ENCODE data around the gene DYRK2.

DYRK2 gene

DNA sequence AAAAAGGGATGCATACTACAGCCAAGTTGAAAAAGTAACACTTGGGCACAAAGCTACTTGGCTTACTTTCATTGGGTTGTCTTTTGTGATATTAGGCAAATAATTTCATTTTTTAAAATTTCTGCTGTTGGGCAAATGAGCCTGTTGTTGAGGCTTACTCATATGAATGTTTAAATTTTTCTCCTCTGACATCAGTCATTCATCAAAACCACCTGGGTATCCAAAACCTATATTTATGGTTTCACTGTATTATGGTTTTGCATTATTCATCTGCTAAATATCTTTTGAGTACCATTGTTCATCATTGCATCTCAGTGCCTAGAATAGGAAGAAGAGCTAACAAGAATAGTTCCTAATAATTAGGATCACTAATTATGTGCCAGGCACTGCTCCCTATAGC, 28.1 kb downstream of the DYRK2 start:
- TF ChIP-seq EZH2 (optimal IDR thresholded peaks at IDR 0.05; ENCODE audit: low read depth, low read length) (no peak), EZH2phosphoT487 (IDR thresholded peaks at IDR 0.05; ENCODE audit: low read length) (no peak)
- TF ChIP-seq, protein P1, sequence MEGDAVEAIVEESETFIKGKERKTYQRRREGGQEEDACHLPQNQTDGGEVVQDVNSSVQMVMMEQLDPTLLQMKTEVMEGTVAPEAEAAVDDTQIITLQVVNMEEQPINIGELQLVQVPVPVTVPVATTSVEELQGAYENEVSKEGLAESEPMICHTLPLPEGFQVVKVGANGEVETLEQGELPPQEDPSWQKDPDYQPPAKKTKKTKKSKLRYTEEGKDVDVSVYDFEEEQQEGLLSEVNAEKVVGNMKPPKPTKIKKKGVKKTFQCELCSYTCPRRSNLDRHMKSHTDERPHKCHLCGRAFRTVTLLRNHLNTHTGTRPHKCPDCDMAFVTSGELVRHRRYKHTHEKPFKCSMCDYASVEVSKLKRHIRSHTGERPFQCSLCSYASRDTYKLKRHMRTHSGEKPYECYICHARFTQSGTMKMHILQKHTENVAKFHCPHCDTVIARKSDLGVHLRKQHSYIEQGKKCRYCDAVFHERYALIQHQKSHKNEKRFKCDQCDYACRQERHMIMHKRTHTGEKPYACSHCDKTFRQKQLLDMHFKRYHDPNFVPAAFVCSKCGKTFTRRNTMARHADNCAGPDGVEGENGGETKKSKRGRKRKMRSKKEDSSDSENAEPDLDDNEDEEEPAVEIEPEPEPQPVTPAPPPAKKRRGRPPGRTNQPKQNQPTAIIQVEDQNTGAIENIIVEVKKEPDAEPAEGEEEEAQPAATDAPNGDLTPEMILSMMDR (IDR thresholded peaks at IDR 0.05; ENCODE audit: low read length): no peak
- H3K36me3 ChIP-seq (replicated peaks; ENCODE audit: insufficient read depth, low read length): no peaks in the 10 kb centered on the region
- H3K9me2 ChIP-seq (replicated peaks; ENCODE audit: insufficient read depth, low read length): no peaks in the 10 kb centered on the region
- H2AFZ ChIP-seq (ENCODE audit: low read length): no peak overlapping the region
- H3K4me3 ChIP-seq (ENCODE audit: low read length): no peak overlapping the region
- H3F3A ChIP-seq (ENCODE audit: insufficient read depth, low read length): no peaks in the 10 kb centered on the region
- H4K20me1 ChIP-seq (ENCODE audit: insufficient read depth, low read length): no peaks in the 10 kb centered on the region
- no peaks in the 10 kb centered on the region for H3K27me3 ChIP-seq (replicated peaks; ENCODE audit: insufficient read depth, low read length)
- H3K4me1 ChIP-seq (ENCODE audit: low read length): no peaks in the 10 kb centered on the region
- H3K4me2 ChIP-seq (ENCODE audit: low read depth, low read length): no peak overlapping the region
- no peaks in the 10 kb centered on the region for H3K9me3 ChIP-seq (replicated peaks; ENCODE audit: insufficient read depth, low read length)
- H3K79me2 ChIP-seq (ENCODE audit: low read length): no peaks in the 10 kb centered on the region
- no peak overlapping the region for H3K9ac ChIP-seq (ENCODE audit: low read length)
- DNase-seq: no peak
- H3K27ac ChIP-seq (ENCODE audit: low read length): no peak overlapping the region

DNA sequence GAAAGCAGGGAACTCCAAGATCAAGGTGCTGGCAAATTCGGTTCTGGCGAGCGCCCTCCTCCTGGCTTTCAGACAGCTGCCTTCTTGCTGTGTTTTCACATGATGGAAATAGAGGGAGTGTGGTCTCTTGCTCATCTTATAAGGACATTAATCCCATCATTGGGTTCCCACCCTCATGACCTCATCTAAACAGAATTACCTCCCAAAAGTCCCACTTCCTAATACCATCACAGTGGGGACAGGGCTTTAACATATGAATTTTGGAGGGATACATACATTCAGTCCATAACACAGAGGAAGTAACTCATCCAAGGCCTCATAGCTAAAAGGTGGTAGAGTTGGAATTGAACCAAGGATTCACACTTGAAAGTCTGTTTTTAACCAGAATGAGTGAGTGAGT, 28.6 kb downstream of the DYRK2 start:
- TF ChIP-seq EZH2phosphoT487 (IDR thresholded peaks at IDR 0.05; ENCODE audit: low read length) (no peak), EZH2 (optimal IDR thresholded peaks at IDR 0.05; ENCODE audit: low read depth, low read length) (no peak)
- TF ChIP-seq, protein P1 (IDR thresholded peaks at IDR 0.05; ENCODE audit: low read length): no peak
- H3K9ac ChIP-seq (ENCODE audit: low read length): no peak overlapping the region
- no peaks in the 10 kb centered on the region for H3K36me3 ChIP-seq (replicated peaks; ENCODE audit: insufficient read depth, low read length)
- no peak for DNase-seq
- H3K9me2 ChIP-seq (replicated peaks; ENCODE audit: insufficient read depth, low read length): no peaks in the 10 kb centered on the region
- no peaks in the 10 kb centered on the region for H3F3A ChIP-seq (ENCODE audit: insufficient read depth, low read length)
- H3K4me1 ChIP-seq (ENCODE audit: low read length): no peaks in the 10 kb centered on the region
- H3K27me3 ChIP-seq (replicated peaks; ENCODE audit: insufficient read depth, low read length): no peaks in the 10 kb centered on the region
- H3K4me2 ChIP-seq (ENCODE audit: low read depth, low read length): no peak overlapping the region
- no peak overlapping the region for H2AFZ ChIP-seq (ENCODE audit: low read length)
- no peak overlapping the region for H3K27ac ChIP-seq (ENCODE audit: low read length)
- no peaks in the 10 kb centered on the region for H4K20me1 ChIP-seq (ENCODE audit: insufficient read depth, low read length)
- H3K79me2 ChIP-seq (ENCODE audit: low read length): no peaks in the 10 kb centered on the region
- H3K9me3 ChIP-seq (replicated peaks; ENCODE audit: insufficient read depth, low read length): no peaks in the 10 kb centered on the region
- no peak overlapping the region for H3K4me3 ChIP-seq (ENCODE audit: low read length)

DNA sequence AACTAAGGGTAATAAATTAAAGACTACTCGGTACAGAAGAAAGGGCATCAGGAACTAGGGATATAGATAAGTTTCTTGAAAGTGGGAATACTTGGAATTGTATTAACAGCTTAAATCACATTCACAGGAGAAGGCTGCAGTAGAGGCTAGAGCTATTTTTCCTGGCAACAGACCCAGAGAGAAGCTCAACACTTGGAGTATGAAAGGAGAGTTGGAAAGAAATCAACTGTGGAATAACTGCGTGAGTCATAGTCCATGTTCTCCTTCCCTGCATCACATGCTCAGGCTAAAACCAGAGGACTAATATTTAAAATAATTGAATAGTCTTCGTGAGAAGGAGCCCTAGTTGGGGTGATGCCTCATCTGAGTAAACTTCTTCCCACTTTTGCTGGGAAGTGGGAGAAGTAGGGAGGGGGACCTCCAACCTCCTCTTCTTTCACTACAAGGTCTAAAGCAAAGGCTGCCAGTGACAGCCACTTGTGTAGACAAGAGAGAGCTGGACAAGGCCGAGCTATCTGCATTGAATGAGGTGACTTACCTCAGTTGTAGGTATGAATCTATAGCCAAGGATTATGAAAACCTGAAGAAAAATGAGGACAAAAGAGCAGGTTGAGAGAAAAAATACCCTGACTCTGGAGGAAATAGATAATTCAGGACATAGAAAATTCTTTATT, 32.7 kb downstream of the DYRK2 start:
- H2AFZ ChIP-seq (ENCODE audit: low read length): no peak overlapping the region

More for the DNA sequence above, 32.7 kb downstream of the DYRK2 start:
- no peaks in the 10 kb centered on the region for H3K4me1 ChIP-seq (ENCODE audit: low read length)
- no peaks in the 10 kb centered on the region for H3K9me3 ChIP-seq (replicated peaks; ENCODE audit: insufficient read depth, low read length)
- H4K20me1 ChIP-seq (ENCODE audit: insufficient read depth, low read length): no peaks in the 10 kb centered on the region
- H3K79me2 ChIP-seq (ENCODE audit: low read length): no peaks in the 10 kb centered on the region
- H3K27me3 ChIP-seq (replicated peaks; ENCODE audit: insufficient read depth, low read length): no peaks in the 10 kb centered on the region
- no peaks in the 10 kb centered on the region for H3F3A ChIP-seq (ENCODE audit: insufficient read depth, low read length)
- no peak for DNase-seq
- no peaks in the 10 kb centered on the region for H3K9me2 ChIP-seq (replicated peaks; ENCODE audit: insufficient read depth, low read length)
- H3K27ac ChIP-seq (ENCODE audit: low read length): no peak overlapping the region
- no peak overlapping the region for H3K4me3 ChIP-seq (ENCODE audit: low read length)
- H3K4me2 ChIP-seq (ENCODE audit: low read depth, low read length): no peak overlapping the region
- H3K36me3 ChIP-seq (replicated peaks; ENCODE audit: insufficient read depth, low read length): no peaks in the 10 kb centered on the region
- TF ChIP-seq, protein P1 (IDR thresholded peaks at IDR 0.05; ENCODE audit: low read length): no peak
- TF ChIP-seq EZH2 (optimal IDR thresholded peaks at IDR 0.05; ENCODE audit: low read depth, low read length): no peak
- no peak for TF ChIP-seq EZH2phosphoT487 (IDR thresholded peaks at IDR 0.05; ENCODE audit: low read length)
- no peak overlapping the region for H3K9ac ChIP-seq (ENCODE audit: low read length)
